HG02610 (cell line): Measurements from ENCODE around the gene CDH13.

Source experiments
- ATAC-seq: cut with Tn5 transposase; IDR thresholded peaks from one replicate; pipeline ENCODE4 v1.9.1; 2021; ENCODE audit warnings: mild to moderate bottlenecking, moderate library complexity; ENCODE audit not compliant: unreplicated experiment

CDH13 gene

DNA sequence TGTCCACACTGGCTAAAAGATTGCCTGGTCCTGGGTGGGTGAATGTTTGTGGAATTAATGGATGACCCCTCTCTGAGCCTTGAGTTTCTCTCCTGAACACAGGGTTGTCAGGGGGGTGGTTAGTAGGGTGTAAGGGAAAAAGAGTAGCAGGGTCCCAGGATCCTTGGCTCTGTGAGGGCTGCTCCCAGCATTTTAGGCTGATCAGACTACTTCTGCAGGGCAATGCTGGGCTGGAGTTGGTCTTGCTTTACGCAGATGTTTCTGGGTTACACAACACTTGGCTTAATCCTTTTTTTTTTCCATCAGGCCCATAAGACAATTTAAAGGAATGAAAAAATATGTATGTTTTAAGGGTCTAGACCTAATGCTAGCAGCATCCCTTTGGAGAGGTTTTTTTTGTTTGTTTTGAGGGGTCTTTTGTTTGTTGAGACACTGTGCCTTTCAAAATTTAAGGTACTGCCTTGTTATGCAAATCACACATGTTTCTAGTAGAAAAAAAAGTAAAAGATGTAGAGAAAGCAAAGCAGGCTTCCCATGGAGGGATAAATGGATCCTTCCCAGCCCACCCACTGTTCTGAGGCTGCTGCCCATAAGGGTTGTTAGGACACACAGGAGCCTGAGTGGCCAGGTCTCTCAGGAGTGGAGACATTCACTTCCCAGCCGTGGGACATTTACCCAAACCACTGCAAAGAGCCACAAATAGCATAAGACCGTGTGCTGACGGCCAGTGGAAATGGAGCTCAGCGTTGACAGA, 955.4 kb downstream of the CDH13 start:
- ATAC-seq: no peak

DNA sequence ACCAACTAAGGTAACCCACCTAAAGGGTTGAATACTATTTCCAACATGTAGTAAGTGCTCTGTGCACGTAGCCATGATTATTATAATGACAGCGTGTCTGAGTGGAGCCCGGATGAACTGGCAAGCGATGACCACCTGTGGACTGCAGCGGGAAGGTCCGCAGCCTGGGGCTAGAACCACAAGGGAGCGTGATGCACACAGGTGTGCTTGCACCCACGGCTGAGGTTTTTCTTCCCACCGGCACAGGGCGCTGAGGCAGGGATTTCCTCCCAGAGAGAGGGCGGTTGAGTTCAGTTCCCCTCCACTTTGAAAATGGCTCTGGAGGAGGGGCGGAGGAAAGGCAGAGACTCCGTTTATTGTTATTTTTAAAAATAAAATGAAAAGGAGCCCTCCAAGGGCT, 959.3 kb downstream of the CDH13 start:
- no peak for ATAC-seq

DNA sequence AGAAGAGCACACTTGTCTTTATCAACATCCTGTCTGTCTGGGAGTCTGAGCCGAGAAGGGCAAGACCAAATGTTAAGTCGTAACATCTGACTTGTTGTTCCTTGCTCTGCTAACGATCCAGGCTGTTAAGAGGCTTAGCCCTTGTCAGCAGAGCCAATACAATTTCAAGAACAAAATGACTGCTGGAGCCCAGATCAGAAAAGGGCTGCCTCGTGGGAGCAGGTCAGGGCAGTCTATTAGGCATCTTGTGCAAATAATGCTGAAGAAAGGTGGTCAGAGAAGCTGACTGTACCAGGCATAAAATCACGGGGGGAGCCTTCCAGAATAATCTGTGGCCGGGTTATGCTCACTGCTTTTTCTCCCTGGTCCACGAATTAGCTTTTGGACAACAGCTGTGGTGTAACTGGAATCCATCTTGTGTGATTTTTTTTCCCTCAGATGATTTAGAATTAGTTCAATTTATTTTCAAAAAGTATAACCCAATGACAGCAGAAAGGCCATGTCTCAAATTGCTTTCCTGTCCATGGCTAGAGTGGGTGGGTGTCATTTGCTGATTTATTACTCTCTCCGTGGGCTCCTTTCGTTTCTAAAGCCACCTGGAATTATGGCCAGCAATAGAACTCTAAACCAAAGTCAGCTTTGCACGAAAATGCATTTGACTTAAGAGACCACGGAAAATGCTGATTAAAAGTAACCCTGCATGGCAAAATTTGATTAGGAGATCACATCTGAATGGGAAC, 959.9 kb downstream of the CDH13 start:
- no peak for ATAC-seq

DNA sequence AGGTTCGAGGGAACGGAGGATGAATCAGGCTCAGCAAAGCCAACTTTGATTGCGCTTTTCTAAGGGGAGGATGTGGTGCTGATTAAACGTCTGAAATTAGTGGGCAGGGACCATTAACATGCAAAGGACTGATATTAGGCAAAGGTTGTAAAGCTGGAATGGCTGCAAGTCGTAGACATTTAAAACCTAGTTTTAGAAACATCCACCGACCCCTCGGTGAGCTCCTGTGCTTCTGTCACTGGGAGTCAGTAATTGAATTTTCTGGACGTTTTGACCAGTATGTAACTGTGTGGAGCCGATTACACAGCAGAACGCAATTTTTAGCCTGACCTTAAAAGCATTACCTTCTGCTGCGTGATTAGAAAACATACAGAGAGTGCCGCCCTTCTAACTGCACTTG, 960.4 kb downstream of the CDH13 start:
- no peak for ATAC-seq

DNA sequence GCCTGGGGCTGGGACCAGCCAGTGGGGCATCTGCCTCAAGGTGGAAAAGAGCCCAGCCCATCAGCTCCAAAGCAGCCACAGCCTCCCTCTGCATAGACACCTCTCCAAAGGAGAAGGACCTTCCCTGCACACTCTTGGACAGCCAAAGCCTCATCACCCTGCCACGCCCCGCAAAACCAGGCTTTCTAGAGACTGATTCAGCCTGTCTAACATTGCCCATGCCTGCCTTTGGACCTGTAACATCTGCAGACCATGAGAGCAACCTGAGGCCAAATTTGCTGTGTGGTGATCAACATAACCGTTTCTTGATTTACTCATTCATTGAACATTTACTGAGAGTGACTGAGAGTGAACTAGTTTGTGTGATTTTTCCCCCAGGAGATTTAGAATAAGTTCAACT, 961.3 kb downstream of the CDH13 start:
- ATAC-seq: no peak

DNA sequence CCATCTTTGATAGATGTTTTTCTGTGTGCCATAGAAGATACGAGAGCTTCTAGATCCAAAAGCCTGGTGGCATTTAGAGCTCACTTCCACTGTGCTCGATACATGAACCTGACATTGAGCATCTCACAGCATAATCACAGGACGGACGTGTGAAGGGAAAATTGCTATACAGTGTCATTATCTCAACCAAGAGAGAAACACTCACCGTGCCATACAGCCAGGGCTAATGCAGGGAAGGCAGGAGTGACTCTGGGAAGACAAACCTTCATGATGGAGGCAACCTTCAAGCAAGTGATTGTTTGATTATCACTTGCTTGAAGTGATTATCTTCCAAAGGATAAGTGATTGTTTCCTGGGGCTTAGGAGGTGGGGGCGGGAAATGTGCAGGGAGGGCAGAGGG, 962.8 kb downstream of the CDH13 start:
- ATAC-seq: no peak

DNA sequence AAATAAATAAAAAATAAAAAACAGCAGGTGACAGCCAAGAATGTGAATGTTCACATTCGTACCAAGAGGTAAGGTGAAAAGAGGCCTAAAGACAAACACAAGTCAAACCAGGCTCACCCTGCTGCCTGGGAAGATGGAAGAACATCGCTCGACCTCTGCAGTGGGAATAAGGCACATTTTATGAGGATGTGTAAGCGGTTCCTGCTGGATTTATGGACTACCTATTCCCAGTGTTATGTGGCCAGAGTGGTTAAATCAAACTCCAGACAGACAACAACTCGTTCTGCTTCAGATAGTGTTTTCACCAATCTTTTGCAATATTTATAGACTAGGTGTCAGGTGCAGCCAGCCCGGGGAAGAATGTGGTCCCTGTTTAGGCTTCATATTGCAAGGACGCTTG, 966.0 kb downstream of the CDH13 start:
- ATAC-seq: no peak

DNA sequence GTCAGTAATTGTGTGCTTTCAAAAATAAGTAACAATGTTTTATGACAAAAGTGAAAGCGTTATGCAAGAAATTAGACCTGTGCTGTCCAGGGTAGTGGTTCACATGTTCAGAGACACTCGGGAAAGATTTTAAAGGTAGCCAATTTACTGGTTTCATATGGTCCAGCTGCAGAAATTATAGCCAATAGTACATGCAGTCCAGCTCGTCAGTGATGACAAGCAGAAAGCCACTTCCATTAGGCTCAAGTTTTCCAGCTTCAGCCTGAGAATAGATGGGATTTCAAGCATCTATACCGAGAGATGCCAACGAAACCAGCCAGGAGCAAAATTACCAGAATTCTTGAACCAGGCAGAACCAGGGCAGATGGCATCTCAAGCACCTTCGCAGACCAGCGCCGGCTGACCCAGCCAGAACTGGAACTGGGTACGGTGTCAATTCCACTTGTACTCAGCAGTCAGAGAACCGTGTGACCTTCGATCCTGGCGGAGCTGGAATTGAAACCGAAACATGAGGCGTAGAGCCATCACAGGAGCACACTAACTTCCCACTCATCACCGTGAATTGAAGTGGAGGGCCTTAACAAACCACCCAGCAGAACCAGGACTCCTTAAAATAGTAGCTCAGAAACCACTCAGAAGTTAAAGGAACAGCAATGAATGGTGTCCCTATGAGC, 973.2 kb downstream of the CDH13 start:
- no peak for ATAC-seq

DNA sequence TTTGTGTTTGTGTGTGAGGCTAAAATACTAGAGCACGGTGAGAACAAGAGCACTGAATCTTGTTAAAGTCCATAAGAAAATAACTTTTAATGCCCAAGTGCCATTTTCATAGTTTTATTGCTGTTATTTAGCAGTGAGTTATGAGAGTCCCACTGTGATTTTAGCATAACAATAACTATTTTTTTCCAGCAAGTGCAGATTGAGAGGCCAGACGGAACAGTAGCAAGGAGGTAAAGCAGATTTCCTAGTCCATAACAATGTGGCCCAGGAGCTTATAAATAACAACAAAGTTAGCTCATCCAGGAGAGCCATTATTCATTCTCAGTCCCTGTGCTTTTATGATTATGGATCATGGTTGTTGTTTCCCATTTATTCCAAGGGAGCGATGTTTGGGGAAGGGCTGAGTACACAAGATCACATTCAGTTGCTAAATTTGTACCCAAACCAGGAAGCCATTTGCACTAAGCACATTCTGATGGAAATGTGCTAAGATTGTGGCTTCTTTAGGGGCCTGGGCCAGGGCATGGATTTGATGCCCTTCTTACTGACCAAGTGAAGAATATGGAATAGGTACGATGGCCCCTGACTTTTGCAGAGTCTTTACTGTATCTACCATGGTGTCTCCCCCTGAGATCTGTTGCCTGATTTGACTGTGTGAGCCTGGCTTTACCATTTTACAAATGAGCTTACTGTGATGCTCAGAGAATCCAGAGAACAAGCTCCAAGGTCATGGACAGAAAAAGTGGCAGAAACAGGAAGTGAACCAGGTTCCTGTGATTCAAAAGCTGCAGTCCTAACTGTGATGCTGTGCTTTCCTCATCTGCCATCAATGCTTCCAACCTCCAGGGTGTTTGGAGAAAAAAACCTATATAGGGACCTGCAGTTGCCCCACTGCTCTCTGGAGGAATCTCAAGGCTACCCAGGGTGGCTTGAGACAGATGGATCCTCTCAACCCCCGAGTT, 976.3 kb downstream of the CDH13 start:
- no peak for ATAC-seq

DNA sequence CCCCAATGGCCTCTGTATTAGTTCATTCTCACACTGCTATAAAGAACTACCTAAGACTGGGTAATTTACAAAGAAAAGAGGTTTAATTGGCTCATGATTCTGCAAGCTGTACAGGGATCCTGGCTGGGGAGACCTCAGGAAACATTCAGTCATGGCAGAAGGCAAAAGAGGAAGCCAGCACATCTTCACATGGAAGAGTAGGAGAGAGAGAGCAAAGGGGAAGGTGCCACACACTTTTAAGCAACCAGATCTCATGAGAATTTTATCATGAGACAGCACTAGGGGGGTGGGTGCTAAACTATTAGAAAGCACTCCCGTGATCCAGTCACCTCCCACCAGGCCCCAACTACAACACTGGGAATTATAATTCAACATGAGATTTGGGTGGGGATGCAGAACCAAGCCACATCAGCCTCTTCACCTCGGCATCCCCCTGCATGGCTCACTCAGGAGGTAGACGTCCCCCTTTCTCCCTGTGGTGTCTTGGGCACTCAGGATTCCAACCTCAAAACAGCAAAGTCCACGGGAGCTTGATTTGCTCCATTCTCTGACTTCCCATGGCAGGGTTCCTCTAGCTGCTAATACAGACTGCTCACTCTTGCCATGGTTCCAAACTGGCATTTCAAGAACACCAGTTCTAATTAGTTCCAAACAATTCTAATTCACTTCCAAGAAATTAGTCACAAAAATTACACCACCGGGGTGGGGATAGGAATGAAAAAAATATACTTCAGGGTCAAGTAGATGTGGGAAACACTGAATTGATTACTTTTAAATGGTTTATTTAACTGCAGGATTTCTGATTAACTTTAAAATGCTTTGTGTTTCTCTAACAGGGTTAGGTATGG, 977.2 kb downstream of the CDH13 start:
- ATAC-seq: no peak

DNA sequence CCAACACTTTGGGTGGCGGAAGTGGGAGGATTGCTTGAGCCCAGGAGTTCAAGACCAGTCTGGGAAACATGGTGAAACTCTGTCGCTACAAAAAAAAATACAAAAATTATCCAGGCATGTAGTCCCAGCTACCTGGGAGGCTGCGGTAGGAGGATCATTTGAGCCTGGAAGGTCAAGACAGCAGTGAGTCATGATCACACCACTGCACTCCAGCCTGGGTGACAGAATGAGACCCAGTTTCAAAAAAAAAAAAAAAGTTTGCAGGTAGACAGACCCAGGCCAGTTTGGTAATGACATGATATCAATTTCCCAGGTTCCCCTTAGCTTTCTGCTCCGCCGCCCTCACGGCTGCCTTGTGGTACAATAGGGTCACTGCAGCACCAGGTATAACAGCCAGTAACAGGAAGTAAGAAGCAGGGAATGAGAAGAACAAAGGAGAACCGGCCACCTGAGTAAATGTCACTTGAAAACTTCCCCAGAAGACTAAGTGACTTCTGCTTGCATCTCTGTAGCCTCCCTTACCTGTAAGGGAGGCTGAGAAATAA, 979.8 kb downstream of the CDH13 start:
- no peak for ATAC-seq

DNA sequence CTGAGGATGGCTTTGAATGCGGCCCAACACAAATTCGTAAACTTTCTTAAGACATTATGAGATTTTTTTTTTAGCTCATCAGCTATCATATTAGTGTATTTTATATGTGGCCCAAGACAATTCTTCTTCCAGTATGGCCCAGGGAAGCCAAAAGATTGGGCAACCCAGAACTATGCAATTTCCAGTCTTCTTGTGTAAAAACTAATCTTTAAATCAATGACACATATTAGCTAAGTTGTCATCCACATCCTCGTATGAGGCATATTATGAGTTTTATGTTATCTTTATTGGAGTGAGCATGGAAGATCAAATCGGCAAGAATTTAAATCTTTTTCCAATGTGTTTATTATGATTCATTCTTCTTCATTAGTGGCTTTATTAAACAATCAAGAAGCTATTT, 982.4 kb downstream of the CDH13 start:
- ATAC-seq: no peak

DNA sequence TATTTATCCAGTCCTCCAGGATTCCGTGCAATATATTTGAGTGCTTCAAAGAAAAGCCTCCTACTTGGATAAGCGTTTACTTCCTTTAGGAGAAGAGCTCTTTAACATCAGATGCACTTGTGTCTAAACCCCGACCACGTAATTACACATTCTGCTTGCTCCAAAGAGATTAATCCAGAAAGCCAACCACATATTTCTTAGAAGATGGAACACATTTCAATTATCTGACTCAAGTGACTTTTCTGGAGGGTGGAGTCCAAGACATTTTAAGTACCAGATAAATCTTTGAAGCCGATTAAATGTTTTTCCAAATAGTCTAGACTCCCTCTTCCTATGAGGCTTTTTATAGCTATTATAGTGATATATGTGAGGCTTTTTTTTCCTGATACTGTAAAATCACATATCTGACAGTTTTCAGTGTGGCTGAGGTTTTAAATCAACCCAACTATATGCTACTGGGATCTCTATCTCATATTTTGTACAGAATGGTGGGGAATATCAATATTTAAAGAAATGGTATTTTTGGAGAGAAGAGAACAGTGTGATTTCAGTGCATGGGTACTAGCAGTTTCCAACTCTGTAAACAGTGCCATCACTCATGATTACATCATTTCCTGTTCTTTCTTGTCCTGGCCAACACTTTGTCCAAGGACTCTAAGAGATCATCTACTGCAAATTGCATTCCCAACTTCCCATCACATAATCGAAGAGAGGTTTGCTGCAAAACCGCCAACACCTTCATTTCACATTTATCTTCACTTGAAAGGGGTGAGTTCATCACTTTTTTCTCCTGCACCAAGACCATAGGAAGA, 988.6 kb downstream of the CDH13 start:
- no peak for ATAC-seq

DNA sequence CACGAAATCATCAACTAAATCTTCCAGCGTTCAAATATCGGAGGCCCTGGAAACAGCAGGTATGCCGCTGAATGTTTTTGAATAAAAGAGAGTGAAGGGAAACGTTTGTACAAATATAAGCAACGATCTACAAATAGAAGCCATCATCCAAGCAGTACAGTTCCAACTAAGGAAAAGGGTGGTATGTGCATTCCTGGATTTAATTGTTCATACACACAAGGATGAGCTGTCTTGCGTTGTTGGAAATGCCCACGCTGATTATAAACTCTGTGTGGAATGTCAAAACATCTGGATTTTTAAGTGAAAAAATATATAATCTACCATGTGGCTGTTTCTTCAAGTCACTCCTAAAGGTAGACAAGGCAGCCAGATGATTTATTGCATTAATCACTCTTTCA, 989.2 kb downstream of the CDH13 start:
- no peak for ATAC-seq

DNA sequence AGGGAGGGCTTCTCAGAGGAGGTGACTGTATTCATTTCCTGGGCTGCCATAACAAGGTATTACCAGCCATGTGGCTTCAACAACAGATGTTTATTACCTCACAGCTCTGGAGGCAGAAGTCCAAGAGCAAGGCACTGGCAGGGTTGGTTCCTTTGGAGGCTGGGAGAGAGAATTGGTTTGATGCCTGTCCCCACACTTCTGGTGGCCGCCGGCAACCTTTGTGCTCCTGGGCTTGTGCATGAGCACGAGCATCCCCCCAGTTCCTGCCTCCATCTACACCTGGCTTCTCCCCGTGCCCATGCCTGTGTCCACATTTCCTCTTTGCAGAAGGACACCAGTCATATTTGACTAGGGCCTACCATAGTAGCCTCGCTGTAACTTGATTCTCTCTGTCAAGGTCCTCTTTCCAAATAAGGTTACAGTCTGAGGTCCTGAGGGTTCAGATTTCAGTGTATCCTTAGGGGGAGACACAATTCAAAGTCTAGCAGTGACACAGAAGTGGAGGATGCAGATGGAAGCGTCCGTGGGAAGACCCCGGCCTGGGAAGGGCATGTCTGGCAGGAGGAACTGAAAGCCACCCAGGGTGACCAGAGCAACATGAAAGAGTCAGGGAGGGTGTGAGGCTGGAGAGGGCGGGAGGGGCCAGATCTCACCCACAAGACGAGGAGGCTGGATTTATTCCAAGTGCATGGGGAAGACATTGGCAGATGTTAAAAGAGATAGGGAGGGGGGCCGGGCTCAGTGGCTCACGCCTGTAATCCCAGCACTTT, 992.8 kb downstream of the CDH13 start:
- ATAC-seq: no peak

DNA sequence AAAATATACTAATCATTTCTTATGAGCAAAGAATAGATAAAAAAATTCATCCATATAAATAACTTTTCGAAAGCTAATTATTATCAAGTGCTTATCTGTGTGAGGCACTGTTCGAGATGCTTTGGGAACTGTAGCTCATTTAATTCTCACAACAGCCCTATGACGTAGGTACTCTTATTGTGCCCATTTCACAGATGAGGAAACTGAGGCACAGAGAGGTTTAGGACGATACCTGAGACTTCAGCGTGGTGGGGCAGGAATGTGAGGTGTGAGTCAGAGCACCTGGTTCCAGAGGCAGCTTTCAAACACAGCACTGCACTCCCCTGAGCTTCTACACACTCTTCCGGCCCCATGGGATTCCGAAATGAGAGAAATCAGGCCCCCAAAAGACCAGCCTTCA, 995.2 kb downstream of the CDH13 start:
- ATAC-seq: no peak

DNA sequence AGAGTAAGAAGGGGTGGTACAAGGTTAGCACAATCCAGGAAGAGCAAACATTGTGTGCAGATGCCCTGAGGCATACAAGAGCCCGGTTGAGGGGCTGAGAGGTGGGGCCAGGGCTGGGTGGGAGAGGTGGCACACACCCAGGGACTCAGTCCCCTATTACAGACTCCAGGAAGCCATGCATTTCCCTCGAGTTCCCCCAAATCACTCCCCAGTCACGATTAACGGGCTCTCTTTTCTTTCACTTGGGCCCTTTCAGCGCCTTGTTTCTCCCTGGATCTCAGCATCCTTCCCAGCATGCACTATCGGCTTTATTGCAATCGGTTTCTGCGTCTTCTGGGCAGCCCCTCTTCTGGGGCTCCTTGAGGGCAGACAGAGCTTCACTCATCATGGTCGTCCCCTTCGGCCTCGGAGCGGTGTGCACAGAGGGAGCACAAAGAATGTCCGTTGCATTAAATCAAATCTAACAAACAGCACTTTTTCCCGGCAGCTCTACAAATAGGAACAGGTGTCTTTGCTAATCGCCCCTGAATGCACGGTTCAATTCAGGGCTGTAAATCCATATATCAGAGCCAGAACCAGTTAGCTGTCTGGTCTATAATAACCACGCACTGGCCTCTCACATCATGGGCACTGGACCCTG, 996.4 kb downstream of the CDH13 start:
- ATAC-seq: no peak

DNA sequence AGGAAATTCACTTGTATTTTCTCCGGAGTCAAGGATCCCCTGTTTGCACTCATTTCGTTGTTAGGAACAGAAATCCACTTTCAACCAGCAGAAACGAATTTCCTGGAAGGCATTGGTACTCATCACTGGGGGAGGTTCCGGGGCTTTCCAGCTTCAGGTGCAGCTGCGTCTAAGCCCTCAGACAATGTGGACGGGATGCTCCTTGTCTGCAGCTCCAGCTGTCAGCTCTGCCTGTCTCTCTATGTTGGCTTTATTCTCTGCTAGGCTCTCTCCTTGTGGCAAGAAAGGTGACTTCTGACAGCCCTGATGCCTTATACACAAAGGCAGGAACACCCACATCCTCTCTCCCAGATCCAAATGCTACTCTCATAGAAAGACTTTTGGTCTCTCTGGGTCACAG, 997.1 kb downstream of the CDH13 start:
- no peak for ATAC-seq
